ENCODE data around the gene STX17.
A peak's percentile ranks its signal among the peaks of the same experiment; 100 is the strongest.

Gene STX17

DNA sequence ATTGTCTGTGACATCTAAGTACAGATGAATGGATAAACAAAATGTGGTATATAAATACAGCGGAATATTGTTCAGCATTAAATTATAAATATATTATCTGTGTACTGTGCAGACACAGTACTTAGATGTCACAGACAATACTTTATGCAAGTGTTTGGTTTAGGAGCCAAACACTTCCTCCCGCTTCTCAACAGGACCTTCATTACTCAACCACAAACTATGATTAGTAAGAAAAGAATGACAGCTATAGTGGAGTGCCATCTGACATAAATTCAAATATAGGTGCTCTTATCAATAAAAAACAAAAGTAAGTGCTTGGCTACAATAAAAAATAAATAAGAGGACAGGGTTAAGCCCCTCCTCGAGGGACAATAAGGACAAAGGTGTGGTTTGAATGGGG is 38.9 kb upstream of the STX17 start:
- TF ChIP-seq, protein P1, sequence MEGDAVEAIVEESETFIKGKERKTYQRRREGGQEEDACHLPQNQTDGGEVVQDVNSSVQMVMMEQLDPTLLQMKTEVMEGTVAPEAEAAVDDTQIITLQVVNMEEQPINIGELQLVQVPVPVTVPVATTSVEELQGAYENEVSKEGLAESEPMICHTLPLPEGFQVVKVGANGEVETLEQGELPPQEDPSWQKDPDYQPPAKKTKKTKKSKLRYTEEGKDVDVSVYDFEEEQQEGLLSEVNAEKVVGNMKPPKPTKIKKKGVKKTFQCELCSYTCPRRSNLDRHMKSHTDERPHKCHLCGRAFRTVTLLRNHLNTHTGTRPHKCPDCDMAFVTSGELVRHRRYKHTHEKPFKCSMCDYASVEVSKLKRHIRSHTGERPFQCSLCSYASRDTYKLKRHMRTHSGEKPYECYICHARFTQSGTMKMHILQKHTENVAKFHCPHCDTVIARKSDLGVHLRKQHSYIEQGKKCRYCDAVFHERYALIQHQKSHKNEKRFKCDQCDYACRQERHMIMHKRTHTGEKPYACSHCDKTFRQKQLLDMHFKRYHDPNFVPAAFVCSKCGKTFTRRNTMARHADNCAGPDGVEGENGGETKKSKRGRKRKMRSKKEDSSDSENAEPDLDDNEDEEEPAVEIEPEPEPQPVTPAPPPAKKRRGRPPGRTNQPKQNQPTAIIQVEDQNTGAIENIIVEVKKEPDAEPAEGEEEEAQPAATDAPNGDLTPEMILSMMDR (IDR thresholded peaks at IDR 0.05; ENCODE audit: extremely low read depth, insufficient read depth, missing control alignments), result no peak
- no peak for DNase-seq (ENCODE audit: low spot score)
- in situ Hi-C loops (cut with MboI; ENCODE audit: low pct_unique_long_range_greater_than_20kb, low sequenced_read_pairs, unreplicated experiment), result no loop called here

DNA sequence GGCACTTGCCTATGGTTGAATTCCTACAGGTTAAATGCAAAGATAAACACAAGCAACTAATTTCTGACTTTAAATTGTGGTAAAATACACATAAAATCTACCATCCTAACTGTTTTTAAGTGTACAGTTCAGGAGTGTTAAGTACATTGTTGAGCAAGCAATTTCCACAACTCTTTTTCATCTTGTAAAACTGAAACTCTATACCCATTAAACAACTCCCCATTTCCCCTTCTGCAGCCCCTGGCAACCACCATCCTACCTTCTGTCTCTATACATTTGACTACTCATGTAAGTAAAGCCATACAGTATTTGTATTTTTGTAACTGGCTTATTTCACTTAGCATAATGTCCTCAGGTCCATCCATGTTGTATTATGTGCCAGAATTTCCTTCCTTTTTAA is 38.5 kb upstream of the STX17 start:
- TF ChIP-seq, protein P1 (IDR thresholded peaks at IDR 0.05; ENCODE audit: extremely low read depth, insufficient read depth, missing control alignments), result no peak
- no peak for DNase-seq (ENCODE audit: low spot score)
- in situ Hi-C loops (cut with MboI; ENCODE audit: low pct_unique_long_range_greater_than_20kb, low sequenced_read_pairs, unreplicated experiment), result no loop called here

DNA sequence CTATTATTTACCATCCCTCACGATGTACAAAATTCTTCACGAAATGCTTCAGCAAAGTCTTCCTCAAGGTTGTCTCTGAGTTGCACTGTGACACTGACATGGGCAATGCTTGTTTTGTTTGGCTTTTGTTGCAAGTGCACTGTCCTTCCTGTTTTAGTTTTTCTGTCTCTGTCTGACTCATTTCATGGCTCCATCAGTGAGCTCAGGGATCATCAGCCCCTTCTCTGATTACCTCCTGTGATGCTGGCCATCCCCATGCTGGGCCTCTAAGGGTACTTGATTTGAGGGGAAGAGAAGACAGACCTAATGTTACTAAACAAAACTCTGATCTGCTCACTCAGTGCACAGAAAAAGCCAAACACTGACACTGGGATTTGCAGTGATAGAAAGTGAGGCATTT is 37.6 kb upstream of the STX17 start:
- TF ChIP-seq, protein P1 (IDR thresholded peaks at IDR 0.05; ENCODE audit: extremely low read depth, insufficient read depth, missing control alignments), result no peak
- peak; percentile 15 for DNase-seq (ENCODE audit: low spot score)
- in situ Hi-C loops (cut with MboI; ENCODE audit: low pct_unique_long_range_greater_than_20kb, low sequenced_read_pairs, unreplicated experiment), result no loop called here

DNA sequence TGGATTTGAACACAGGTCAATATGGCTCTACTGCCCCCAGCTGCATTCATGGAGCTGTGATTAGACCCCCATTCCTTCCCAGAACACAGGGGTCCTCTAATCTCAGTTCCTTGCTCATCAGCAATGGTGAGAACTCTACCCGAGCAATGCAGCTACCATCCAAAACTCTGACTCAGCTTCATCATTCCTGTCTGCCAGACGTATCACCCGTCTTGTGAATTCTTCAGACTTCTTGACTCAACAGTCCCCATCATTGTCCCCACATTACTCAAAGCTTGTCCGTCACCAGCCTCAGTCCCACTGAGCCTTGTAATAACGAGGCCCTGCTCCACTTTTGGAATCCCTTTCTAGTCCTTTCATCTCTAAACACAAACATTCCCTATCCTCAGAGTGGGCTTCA is 36.3 kb upstream of the STX17 start:
- in situ Hi-C loops (cut with MboI; ENCODE audit: low pct_unique_long_range_greater_than_20kb, low sequenced_read_pairs, unreplicated experiment), result no loop called here
- no peak for DNase-seq (ENCODE audit: low spot score)
- TF ChIP-seq, protein P1 (IDR thresholded peaks at IDR 0.05; ENCODE audit: extremely low read depth, insufficient read depth, missing control alignments), result no peak

DNA sequence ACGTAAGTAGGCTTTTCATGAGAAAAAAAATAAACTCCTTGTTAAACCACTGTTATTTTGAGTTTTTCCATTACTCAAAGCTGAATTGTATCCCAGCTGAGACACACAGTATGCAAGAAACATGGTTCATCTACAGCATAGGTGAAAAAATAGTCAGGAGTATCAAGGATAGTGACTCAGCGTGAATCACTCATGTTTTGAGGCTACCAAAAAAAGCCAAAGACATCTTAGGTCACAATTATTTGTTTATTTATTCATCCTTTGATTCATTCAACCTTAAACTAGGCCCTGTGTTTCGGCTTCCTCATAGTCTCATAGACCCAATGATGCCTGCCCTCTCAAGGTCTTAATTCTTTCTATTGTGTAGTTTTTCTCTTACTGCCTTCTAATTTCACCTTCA is 32.9 kb upstream of the STX17 start:
- TF ChIP-seq, protein P1 (IDR thresholded peaks at IDR 0.05; ENCODE audit: extremely low read depth, insufficient read depth, missing control alignments), result no peak
- in situ Hi-C loops (cut with MboI; ENCODE audit: low pct_unique_long_range_greater_than_20kb, low sequenced_read_pairs, unreplicated experiment), result no loop called here
- DNase-seq (ENCODE audit: low spot score), result no peak

- TF ChIP-seq, protein P1 (IDR thresholded peaks at IDR 0.05; ENCODE audit: extremely low read depth, insufficient read depth, missing control alignments), result no peak
- no peak for DNase-seq (ENCODE audit: low spot score)
- in situ Hi-C loops (cut with MboI; ENCODE audit: low pct_unique_long_range_greater_than_20kb, low sequenced_read_pairs, unreplicated experiment), result no loop called here
Measured at GRCh38 chr9:99873943-99874584, 32.4 kb upstream of the STX17 start.

Data from GM13977 (cell line).